ENCODE data around the gene LYSMD2. TPM values are rescaled to one million over a fixed set of nuclear protein-coding genes. Genes with fewer than 3 reads are reported as not detected.

LYSMD2 gene
- total and polyA plus RNA-seq, 8 donors: 5.0 to 29.7 (median 8.0) TPM

DNA sequence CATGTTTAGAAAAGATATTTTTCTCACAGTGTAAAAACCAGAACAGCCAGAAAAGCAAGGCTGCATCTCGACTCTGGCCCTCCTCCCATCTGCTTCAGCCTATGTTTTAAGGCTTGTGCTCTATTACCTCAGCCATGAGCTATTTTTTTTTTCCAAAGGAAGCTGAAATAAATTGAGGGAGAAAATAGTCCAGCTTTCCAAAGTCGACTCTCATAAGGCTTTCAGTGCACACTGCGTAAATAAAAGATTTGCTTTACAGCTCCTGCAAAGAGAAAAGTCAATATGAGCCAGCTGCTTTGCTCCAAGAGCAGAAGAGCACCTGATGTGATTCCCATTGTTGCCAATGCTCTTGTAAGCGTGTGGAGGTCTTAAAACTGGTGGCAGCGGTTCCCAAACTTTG lies 29.4 kb downstream of the LYSMD2 start:
- Histone ChIP-seq H3K36me3 (no peaks in the 10 kb centered on the region), H3K4me1 (peaks cover 6 to 13% (median 10%) of the 10 kb centered on the region in 3 donors), H3K27me3 (no peaks in the 10 kb centered on the region), H3K4me3 (peak overlapping the region in 2 of 4 donors; percentile 14 to 37), H3K27ac (peak overlapping the region; percentile 44 to 85 (median 71)), H3K9me3 (no peaks in the 10 kb centered on the region)
- FAIRE-seq: no peak
- intact Hi-C loops (cut with DNase I): no loop called here
- peak; percentile 94 to 96 (median 95) for ATAC-seq
- TF ChIP-seq, protein P1, sequence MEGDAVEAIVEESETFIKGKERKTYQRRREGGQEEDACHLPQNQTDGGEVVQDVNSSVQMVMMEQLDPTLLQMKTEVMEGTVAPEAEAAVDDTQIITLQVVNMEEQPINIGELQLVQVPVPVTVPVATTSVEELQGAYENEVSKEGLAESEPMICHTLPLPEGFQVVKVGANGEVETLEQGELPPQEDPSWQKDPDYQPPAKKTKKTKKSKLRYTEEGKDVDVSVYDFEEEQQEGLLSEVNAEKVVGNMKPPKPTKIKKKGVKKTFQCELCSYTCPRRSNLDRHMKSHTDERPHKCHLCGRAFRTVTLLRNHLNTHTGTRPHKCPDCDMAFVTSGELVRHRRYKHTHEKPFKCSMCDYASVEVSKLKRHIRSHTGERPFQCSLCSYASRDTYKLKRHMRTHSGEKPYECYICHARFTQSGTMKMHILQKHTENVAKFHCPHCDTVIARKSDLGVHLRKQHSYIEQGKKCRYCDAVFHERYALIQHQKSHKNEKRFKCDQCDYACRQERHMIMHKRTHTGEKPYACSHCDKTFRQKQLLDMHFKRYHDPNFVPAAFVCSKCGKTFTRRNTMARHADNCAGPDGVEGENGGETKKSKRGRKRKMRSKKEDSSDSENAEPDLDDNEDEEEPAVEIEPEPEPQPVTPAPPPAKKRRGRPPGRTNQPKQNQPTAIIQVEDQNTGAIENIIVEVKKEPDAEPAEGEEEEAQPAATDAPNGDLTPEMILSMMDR (IDR thresholded peaks at IDR 0.05): no peak
- WGBS, 2 donors: 17 to 18% methylated on average over 5 of the region's 5 CpGs
- peak in 3 of 6 donors; percentile 42 to 64 (median 56) for DNase-seq

DNA sequence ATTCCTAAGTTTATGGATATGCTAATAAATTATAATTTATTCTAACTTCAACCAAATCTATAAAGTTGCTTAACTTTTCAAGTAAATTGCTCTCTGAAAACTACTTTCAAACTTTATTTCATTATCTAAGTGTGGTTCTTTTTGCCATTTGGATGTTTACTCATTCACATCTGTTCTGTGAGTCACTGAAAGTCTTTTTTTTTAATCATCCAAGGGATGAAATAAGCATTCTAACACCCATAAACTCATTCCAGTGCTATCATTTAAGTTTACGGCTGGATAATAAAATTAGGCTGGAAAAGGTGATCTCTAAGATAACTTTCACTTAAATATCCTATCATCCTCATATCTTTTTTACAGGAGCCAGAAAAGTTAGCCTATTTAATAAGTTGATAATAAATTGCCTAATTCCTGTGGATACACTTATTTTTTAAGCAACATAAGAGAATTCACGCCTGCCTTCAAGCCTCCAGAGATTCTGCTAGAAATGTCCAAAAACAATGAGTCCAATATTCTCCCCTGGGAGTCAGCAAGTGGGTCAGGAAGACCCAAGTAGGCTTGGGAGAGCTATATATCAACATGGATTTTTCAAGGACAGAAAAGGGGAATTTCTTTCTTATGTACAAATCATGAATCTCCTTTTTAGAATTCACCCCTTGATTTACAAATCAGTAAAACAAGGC lies 30.4 kb downstream of the LYSMD2 start:
- Histone ChIP-seq H3K9me3 (no peaks in the 10 kb centered on the region), H3K4me1 (peaks cover 6 to 13% (median 10%) of the 10 kb centered on the region in 3 donors), H3K4me3 (no peak overlapping the region), H3K36me3 (no peaks in the 10 kb centered on the region), H3K27me3 (no peaks in the 10 kb centered on the region), H3K27ac (peak overlapping the region in 2 of 4 donors; percentile 81 to 85)
- TF ChIP-seq, protein P1 (IDR thresholded peaks at IDR 0.05): no peak
- intact Hi-C loops (cut with DNase I): no loop called here
- ATAC-seq: no peak
- FAIRE-seq: peak; percentile 60
- WGBS, 2 donors: 59 to 69% methylated on average over 2 of the region's 2 CpGs
- no peak for DNase-seq

DNA sequence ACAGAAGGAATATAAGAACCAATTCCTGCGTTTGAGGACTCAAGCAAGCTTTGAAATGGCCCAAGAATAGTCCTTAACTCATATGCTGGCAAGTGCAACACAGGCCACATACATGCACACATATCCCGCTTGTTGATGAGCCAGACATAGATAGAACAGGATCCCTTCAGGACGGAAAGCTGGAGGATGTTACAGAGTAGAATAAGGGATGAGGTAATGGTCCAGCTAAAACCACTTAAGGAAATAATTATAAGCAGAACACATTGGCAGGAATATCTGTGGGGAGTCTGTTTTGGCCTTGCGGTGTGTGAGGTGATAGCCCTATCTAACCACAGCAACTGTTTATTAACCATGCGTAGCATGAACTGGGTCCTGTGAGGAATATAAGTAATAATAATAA lies 31.2 kb downstream of the LYSMD2 start:
- Histone ChIP-seq H3K4me3 (no peak overlapping the region), H3K9me3 (no peaks in the 10 kb centered on the region), H3K27me3 (no peaks in the 10 kb centered on the region), H3K27ac (no peak overlapping the region), H3K4me1 (peaks cover 6 to 13% (median 10%) of the 10 kb centered on the region in 3 donors), H3K36me3 (no peaks in the 10 kb centered on the region)
- no peak for DNase-seq
- whole genome bisulfite sequencing, 2 donors: 71 to 74% methylated on average over 5 of the region's 5 CpGs
- FAIRE-seq: no peak
- TF ChIP-seq, protein P1 (IDR thresholded peaks at IDR 0.05): no peak
- ATAC-seq: no peak
- intact Hi-C loops (cut with DNase I): no loop called here

DNA sequence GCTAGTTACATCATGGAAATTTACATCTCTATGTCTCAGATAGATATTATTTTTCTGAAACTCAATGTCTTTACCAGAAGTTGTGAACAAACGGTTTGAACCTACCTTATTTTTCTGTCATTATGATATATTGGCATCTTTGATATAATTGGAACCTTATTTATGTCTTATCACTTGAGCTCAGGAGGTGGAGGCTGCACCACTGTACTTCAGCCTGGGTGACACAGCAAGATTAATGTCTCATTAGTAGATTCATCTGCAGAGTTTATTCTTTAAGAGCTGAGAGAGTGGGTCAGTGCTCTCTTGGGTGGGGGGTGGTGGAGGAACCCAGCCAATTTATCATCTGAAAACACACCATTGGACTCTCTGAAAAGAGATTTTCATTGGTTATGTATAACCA lies 34.7 kb downstream of the LYSMD2 start:
- FAIRE-seq (no peak), DNase-seq (no peak), ATAC-seq (no peak)
- Histone ChIP-seq H3K9me3 (no peaks in the 10 kb centered on the region), H3K27ac (no peak overlapping the region), H3K4me3 (no peak overlapping the region), H3K36me3 (no peaks in the 10 kb centered on the region), H3K4me1 (peaks cover 6 to 10% (median 10%) of the 10 kb centered on the region in 3 donors), H3K27me3 (peaks cover 0 to 4% (median 0%) of the 10 kb centered on the region in 4 donors)
- intact Hi-C loops (cut with DNase I): no loop called here
- 40 to 56% methylated on average over 1 of the region's 1 CpG for WGBS, 2 donors
- TF ChIP-seq, protein P1 (IDR thresholded peaks at IDR 0.05): no peak

DNA sequence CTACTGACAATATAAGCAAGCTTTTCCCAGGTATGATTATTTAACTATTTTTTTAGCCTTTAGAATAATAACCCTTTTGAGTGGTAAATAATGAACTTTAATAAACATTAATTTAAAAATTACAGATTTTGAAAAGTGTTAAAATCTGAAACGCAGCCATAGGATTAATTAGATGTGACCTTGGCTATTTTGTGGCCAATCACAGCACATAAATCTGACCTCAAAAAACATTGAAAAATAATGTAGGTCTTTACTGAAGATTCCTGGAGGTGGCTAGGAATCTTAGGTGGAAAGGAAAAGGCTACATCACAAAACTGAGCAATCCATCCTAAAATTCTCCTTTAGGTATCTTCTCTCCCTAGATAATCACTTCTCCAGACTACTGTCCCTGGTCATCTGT lies 38.1 kb downstream of the LYSMD2 start:
- intact Hi-C loops (cut with DNase I): no loop called here
- ATAC-seq (no peak), DNase-seq (no peak), FAIRE-seq (no peak)
- 70 to 84% methylated on average over 1 of the region's 1 CpG for WGBS, 2 donors
- Histone ChIP-seq H3K9me3 (no peaks in the 10 kb centered on the region), H3K27ac (no peak overlapping the region), H3K27me3 (peaks cover 0 to 4% (median 0%) of the 10 kb centered on the region in 4 donors), H3K4me1 (no peaks in the 10 kb centered on the region), H3K4me3 (no peak overlapping the region), H3K36me3 (no peaks in the 10 kb centered on the region)
- TF ChIP-seq, protein P1 (IDR thresholded peaks at IDR 0.05): no peak
